Testis (tissue), 3 donors: ENCODE measurements around the gene DVL1. TPM values are rescaled to one million over a fixed set of nuclear protein-coding genes. Genes with fewer than 3 reads are reported as not detected.
A peak's percentile ranks its signal among the peaks of the same experiment; 100 is the strongest.

Source experiments
- DNase-seq: peaks from one replicate; pipeline ENCODE4 v3.0.0-alpha.2; 2019
- H3K27ac ChIP-seq, 2 donors: fragments of 200-600 bp; sonication (generic); one replicate each; pipeline ENCODE4 v1.5.1; 2019
- H3K27me3 ChIP-seq: fragments of 200-600 bp; sonication (generic); one replicate; pipeline ENCODE4 v1.5.1; 2019
- H3K36me3 ChIP-seq: fragments of 200-600 bp; sonication (generic); one replicate; pipeline ENCODE4 v1.5.1; 2017; ENCODE audit warnings: low read depth; ENCODE audit errors: missing control alignments
- H3K4me1 ChIP-seq: fragments of 200-600 bp; sonication (generic); one replicate; pipeline ENCODE4 v1.5.1; 2019
- H3K4me3 ChIP-seq, 2 donors: fragments of 200-600 bp; sonication (generic); one replicate each; pipeline ENCODE4 v1.5.1; 2017 to 2019
- H3K9me3 ChIP-seq: fragments of 200-600 bp; sonication (generic); one replicate; pipeline ENCODE4 v1.5.1; 2017
- CTCF ChIP-seq, 3 experiments: fragments of 450-650 bp in 2 of 3; fragments of 200-600 bp in 1 of 3; sonication (generic) in 1 of 3; IDR thresholded peaks; one replicate each; pipeline ENCODE4 v1.5.1; 2016 to 2019; ENCODE audit warnings: antibody characterized with exemption in 3 of 3, mild to moderate bottlenecking in 2 of 3, moderate library complexity in 1 of 3
- POLR2A ChIP-seq: fragments of 450-650 bp; IDR thresholded peaks from one replicate; pipeline ENCODE4 v1.6.1; 2017; ENCODE audit warnings: antibody characterized with exemption, mild to moderate bottlenecking, moderate library complexity
- WGBS, 2 donors: methylation state at CpG; one replicate each; pipeline ENCODE4 v1.1.5; 2018; 5-methylcytosine and 5-hydroxymethylcytosine counted together
- intact Hi-C: fragments of 100-400 bp; cut with DNase I; formaldehyde crosslinking; loops from one replicate; pipeline ENCODE4 v1.15.1; 2023; ENCODE audit warnings: low total_unique reads
- polyA plus RNA-seq: library from polyadenylated mRNA; stranded (reverse); fragments of 350-450 nt; fragmentation: Illumina TruSeq; extraction: RNeasy Lipid Tissue Mini Kit (QIAGEN cat#74804); gene quantifications from one replicate; pipeline ENCODE4 v1.2.3, GENCODE V29; 2014; ENCODE audit warnings: low read depth, low replicate concordance; ENCODE audit not compliant: insufficient read depth
- total RNA-seq, 2 donors: library from RNA; depleted of rRNA; stranded (reverse); fragments of >200 nt; gene quantifications; one replicate each; pipeline ENCODE4 v1.2.3, GENCODE V29; 2016

The DVL1 gene
- total and polyA plus RNA-seq, 3 donors from 2014 or later: 65.8 to 183 (median 169) TPM

- Histone ChIP-seq H3K36me3 (no peaks in the 10 kb centered on the region), H3K27me3 (no peaks in the 10 kb centered on the region), H3K9me3 (no peaks in the 10 kb centered on the region), H3K27ac (no peak overlapping the region), H3K4me3 (no peak overlapping the region), H3K4me1 (peaks cover 4% of the 10 kb centered on the region)
- intact Hi-C loops: no loop called here
- no peak for TF ChIP-seq CTCF (IDR thresholded peaks at IDR 0.05)
- no peak for TF ChIP-seq POLR2A
- 92 to 98% methylated on average over 11 to 16 of the region's 16 CpGs for WGBS, 2 donors
- DNase-seq: no peak
Observed at GRCh38 chr1:1380860-1381259, 31.6 kb upstream of the DVL1 start.

- DNase-seq: no peak
- H3K4me3 ChIP-seq: no peak overlapping the region
- WGBS, 2 donors: 94 to 95% methylated on average over 16 of the region's 16 CpGs
- no peaks in the 10 kb centered on the region for H3K36me3 ChIP-seq
- H3K27ac ChIP-seq: no peak overlapping the region
- no peaks in the 10 kb centered on the region for H3K27me3 ChIP-seq
- TF ChIP-seq CTCF (IDR thresholded peaks at IDR 0.05): no peak
- TF ChIP-seq POLR2A: no peak
- H3K4me1 ChIP-seq: peaks cover 17% of the 10 kb centered on the region
- H3K9me3 ChIP-seq: no peaks in the 10 kb centered on the region
- intact Hi-C loops: no loop called here
Observed at GRCh38 chr1:1377540-1378205, 28.5 kb upstream of the DVL1 start.

GRCh38 chr1:1376551-1377226 lies 27.5 kb upstream of the DVL1 start:
- Histone ChIP-seq H3K36me3 (no peaks in the 10 kb centered on the region), H3K27me3 (no peaks in the 10 kb centered on the region)

GRCh38 chr1:1374929-1375662 lies 25.9 kb upstream of the DVL1 start, which contains the start of gene AURKAIP1:
TSS of gene AURKAIP1 (minus strand) at chr1:1375207. CDS start at chr1:1374756, 451 bp downstream.
- H3K27ac ChIP-seq: peak within 1 kb of the TSS; percentile 82 to 93
- no peaks in the 10 kb centered on the region for H3K9me3 ChIP-seq
- H3K4me3 ChIP-seq: peak within 1 kb of the TSS; percentile 91 to 100
- peaks cover 28% of the 10 kb centered on the region for H3K4me1 ChIP-seq
- TF ChIP-seq POLR2A (no peak), CTCF (IDR thresholded peaks at IDR 0.05) (peak in 2 of 3 experiments; percentile 33 to 55)
- no peaks in the 10 kb centered on the region for H3K27me3 ChIP-seq
- 0 to 1% methylated on average over 6 to 79 of the region's 85 CpGs for WGBS, 2 donors
- no peaks in the 10 kb centered on the region for H3K36me3 ChIP-seq
- intact Hi-C loops: no loop called here
- DNase-seq: peak; percentile 99

More at GRCh38 chr1:1376551-1377226, 27.5 kb upstream of the DVL1 start:
- 87 to 91% methylated on average over 10 of the region's 10 CpGs for WGBS, 2 donors
- Histone ChIP-seq H3K4me1 (peaks cover 24% of the 10 kb centered on the region), H3K9me3 (no peaks in the 10 kb centered on the region), H3K4me3 (no peak overlapping the region), H3K27ac (no peak overlapping the region)
- DNase-seq: no peak
- intact Hi-C loops: no loop called here
- TF ChIP-seq POLR2A (no peak), CTCF (IDR thresholded peaks at IDR 0.05) (no peak)
